Vagina (tissue), 2 donors: ENCODE measurements around the gene DNM1L.

Experiments
- POLR2A ChIP-seq, 2 donors: fragments of 450-650 bp; IDR thresholded peaks; one replicate each; pipeline ENCODE4 v1.6.1; 2017; ENCODE audit warnings: antibody characterized with exemption in 2 of 2, mild to moderate bottlenecking in 2 of 2, moderate library complexity in 2 of 2
- POLR2AphosphoS5 ChIP-seq, 2 donors: sonication (generic); formaldehyde crosslinking; IDR thresholded peaks; one replicate each; pipeline ENCODE4 v1.9.0; 2017; ENCODE audit warnings: antibody characterized with exemption in 2 of 2, mild to moderate bottlenecking in 2 of 2, low read depth in 1 of 2; ENCODE audit not compliant: insufficient read depth in 1 of 2
- TF ChIP-seq, protein P1 (sequence below), 3 experiments: fragments of 450-650 bp in 2 of 3; fragments of 200-600 bp in 1 of 3; sonication (generic) in 1 of 3; IDR thresholded peaks; one replicate each; pipeline ENCODE4 v1.5.1; 2017 to 2019; ENCODE audit warnings: antibody characterized with exemption in 3 of 3, mild to moderate bottlenecking in 2 of 3, moderate library complexity in 2 of 3

DNA sequence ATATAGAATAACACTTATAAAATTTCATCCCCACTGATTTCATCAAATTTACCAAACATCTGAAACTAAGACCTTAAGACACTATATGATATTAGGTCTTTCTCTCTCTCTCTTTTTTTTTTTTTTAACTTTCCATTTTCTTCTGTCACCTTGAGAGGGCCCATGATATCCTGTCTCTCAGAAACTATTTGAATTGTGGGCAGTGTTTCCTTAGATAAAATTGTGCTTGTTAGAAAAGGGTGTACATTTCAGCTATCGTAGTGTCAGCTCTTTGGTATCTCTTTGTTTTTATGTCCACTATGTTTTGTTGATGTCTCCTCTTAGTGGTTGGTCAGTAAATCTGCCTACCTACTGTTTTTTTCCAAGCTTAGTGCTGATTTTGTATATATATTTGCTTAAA lies 23.8 kb downstream of the DNM1L start:
- TF ChIP-seq, protein P1, sequence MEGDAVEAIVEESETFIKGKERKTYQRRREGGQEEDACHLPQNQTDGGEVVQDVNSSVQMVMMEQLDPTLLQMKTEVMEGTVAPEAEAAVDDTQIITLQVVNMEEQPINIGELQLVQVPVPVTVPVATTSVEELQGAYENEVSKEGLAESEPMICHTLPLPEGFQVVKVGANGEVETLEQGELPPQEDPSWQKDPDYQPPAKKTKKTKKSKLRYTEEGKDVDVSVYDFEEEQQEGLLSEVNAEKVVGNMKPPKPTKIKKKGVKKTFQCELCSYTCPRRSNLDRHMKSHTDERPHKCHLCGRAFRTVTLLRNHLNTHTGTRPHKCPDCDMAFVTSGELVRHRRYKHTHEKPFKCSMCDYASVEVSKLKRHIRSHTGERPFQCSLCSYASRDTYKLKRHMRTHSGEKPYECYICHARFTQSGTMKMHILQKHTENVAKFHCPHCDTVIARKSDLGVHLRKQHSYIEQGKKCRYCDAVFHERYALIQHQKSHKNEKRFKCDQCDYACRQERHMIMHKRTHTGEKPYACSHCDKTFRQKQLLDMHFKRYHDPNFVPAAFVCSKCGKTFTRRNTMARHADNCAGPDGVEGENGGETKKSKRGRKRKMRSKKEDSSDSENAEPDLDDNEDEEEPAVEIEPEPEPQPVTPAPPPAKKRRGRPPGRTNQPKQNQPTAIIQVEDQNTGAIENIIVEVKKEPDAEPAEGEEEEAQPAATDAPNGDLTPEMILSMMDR (IDR thresholded peaks at IDR 0.05), result no peak
- no peak for TF ChIP-seq POLR2AphosphoS5 (IDR thresholded peaks at IDR 0.05; ENCODE audit: insufficient read depth in 1 of 2, low read depth in 1 of 2)
- no peak for TF ChIP-seq POLR2A (IDR thresholded peaks at IDR 0.05)
